ENCODE measurements around the gene ANKRD50.

GRCh38 chr4:124757126-124757525 lies 44.6 kb upstream of the ANKRD50 start:
- TF ChIP-seq POLR2A (IDR thresholded peaks at IDR 0.05; ENCODE audit: low read depth, low read length) (no peak), POLR2AphosphoS5 (IDR thresholded peaks at IDR 0.05; ENCODE audit: low read depth, low read length) (no peak)

Data from GM12892 (cell line).